ENCODE results near the gene STK17A.

Gene STK17A

DNA sequence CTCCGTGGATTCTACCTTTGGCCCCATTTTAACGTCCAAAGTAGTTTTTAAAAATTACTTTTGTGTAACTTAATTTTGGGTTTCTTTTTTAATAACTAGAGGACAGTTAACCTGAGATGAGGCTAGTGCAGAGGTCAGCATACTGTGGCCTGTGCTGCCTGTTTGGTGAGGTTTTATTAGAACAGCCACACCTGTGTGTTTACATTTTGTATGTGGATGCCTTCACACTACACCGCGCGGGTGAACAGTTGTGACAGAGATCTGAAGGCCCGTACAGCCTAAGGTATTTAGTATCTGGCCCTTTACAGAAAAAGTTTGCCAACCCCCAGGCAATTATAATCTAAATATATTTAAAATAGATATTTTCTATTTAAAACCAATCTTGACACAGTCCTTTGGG, 46.9 kb downstream of the STK17A start:
- no peaks in the 10 kb centered on the region; the same call in 1 of the 2 replicates for H3F3A ChIP-seq (ENCODE audit: low read depth)
- peaks cover 79% of the 10 kb centered on the region for H3K36me3 ChIP-seq (ENCODE audit: insufficient read depth, low read length)
- H3K4me3 ChIP-seq (ENCODE audit: low read length, poor library complexity, severe bottlenecking) = no peak overlapping the region
- TF ChIP-seq, protein P1, sequence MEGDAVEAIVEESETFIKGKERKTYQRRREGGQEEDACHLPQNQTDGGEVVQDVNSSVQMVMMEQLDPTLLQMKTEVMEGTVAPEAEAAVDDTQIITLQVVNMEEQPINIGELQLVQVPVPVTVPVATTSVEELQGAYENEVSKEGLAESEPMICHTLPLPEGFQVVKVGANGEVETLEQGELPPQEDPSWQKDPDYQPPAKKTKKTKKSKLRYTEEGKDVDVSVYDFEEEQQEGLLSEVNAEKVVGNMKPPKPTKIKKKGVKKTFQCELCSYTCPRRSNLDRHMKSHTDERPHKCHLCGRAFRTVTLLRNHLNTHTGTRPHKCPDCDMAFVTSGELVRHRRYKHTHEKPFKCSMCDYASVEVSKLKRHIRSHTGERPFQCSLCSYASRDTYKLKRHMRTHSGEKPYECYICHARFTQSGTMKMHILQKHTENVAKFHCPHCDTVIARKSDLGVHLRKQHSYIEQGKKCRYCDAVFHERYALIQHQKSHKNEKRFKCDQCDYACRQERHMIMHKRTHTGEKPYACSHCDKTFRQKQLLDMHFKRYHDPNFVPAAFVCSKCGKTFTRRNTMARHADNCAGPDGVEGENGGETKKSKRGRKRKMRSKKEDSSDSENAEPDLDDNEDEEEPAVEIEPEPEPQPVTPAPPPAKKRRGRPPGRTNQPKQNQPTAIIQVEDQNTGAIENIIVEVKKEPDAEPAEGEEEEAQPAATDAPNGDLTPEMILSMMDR (conservative IDR thresholded peaks at IDR 0.05; ENCODE audit: low read length) = no peak
- TF ChIP-seq EZH2phosphoT487 (IDR thresholded peaks at IDR 0.05; ENCODE audit: borderline replicate concordance) = no peak
- H3K4me1 ChIP-seq (ENCODE audit: insufficient read depth, low read length, poor library complexity, severe bottlenecking) = peaks cover 9% of the 10 kb centered on the region
- peaks cover 12% of the 10 kb centered on the region; the same call in 1 of the 2 replicates for H3K79me2 ChIP-seq (ENCODE audit: insufficient read depth, low read length)
- H2AFZ ChIP-seq (ENCODE audit: low read length) = no peak overlapping the region
- H3K27me3 ChIP-seq (ENCODE audit: insufficient read depth, low read length, poor library complexity, severe bottlenecking) = no peaks in the 10 kb centered on the region
- H4K20me1 ChIP-seq (ENCODE audit: insufficient read depth, low read length, poor library complexity, severe bottlenecking) = peaks cover 11% of the 10 kb centered on the region
- H3K9me3 ChIP-seq (ENCODE audit: insufficient read depth, low read depth, low read length) = no peaks in the 10 kb centered on the region
- H3K9ac ChIP-seq (ENCODE audit: low read depth, low read length, poor library complexity, severe bottlenecking) = no peak overlapping the region
- H3K9me2 ChIP-seq (replicated peaks; ENCODE audit: low read depth, low read length) = no peaks in the 10 kb centered on the region
- H3K4me2 ChIP-seq (ENCODE audit: low read depth, low read length, poor library complexity, severe bottlenecking) = no peak overlapping the region

DNA sequence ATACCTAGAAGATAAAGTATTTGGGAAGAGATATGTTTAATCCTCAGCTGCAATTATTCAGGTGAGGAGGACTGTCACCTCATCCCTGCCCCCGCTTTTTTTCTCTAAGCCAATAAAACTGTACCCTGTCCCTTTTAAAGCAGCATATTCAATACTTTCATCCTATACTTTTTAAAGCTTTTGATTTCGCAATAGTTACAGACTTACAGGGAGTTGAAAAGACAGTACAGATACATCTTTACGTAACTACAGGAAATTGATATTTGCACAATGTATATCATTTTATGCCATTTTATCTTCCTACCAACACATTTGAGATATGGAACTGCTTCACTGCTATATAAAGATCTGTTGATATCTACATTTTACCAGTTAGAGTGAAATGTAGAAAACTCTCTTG, 47.6 kb downstream of the STK17A start:
- Histone ChIP-seq H3K4me3 (ENCODE audit: low read length, poor library complexity, severe bottlenecking) (no peak overlapping the region), H3K9ac (ENCODE audit: low read depth, low read length, poor library complexity, severe bottlenecking) (no peak overlapping the region), H3K4me1 (ENCODE audit: insufficient read depth, low read length, poor library complexity, severe bottlenecking) (peaks cover 3% of the 10 kb centered on the region), H3K27me3 (ENCODE audit: insufficient read depth, low read length, poor library complexity, severe bottlenecking) (no peaks in the 10 kb centered on the region), H3K9me2 (replicated peaks; ENCODE audit: low read depth, low read length) (no peaks in the 10 kb centered on the region), H3K79me2 (ENCODE audit: insufficient read depth, low read length) (peaks cover 10% of the 10 kb centered on the region; the same call in 1 of the 2 replicates), H3K36me3 (ENCODE audit: insufficient read depth, low read length) (peaks cover 77% of the 10 kb centered on the region; the same call in 1 of the 2 replicates), H3K4me2 (ENCODE audit: low read depth, low read length, poor library complexity, severe bottlenecking) (no peak overlapping the region), H3K9me3 (ENCODE audit: insufficient read depth, low read depth, low read length) (no peaks in the 10 kb centered on the region), H2AFZ (ENCODE audit: low read length) (no peak overlapping the region), H4K20me1 (ENCODE audit: insufficient read depth, low read length, poor library complexity, severe bottlenecking) (peaks cover 6% of the 10 kb centered on the region), H3F3A (ENCODE audit: low read depth) (no peaks in the 10 kb centered on the region)
- TF ChIP-seq EZH2phosphoT487 (IDR thresholded peaks at IDR 0.05; ENCODE audit: borderline replicate concordance) = no peak
- TF ChIP-seq, protein P1 (conservative IDR thresholded peaks at IDR 0.05; ENCODE audit: low read length) = no peak

DNA sequence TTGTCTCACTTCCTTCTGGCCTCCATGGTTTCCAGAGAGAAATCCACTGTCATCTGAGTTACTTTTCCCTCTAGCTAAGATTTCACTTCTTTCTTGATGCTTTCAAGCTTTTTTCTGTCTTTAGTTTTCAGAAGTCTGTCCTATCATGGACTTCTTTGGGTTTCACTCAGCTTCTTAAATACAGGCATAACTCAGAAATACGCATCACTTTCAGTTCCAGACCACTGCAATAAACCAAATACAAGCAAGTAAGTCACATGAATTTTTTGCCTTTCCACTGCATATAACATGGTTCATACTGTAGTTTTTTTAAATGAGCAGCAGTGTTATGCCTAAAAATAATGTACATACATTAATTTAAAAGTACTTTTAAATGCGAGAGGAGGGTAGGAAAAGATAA, 48.7 kb downstream of the STK17A start:
- Histone ChIP-seq H4K20me1 (ENCODE audit: insufficient read depth, low read length, poor library complexity, severe bottlenecking) (no peaks in the 10 kb centered on the region), H3K27me3 (ENCODE audit: insufficient read depth, low read length, poor library complexity, severe bottlenecking) (no peaks in the 10 kb centered on the region), H3K9ac (ENCODE audit: low read depth, low read length, poor library complexity, severe bottlenecking) (no peak overlapping the region), H3F3A (ENCODE audit: low read depth) (no peaks in the 10 kb centered on the region), H3K79me2 (ENCODE audit: insufficient read depth, low read length) (peaks cover 4% of the 10 kb centered on the region; the same call in 1 of the 2 replicates), H3K4me1 (ENCODE audit: insufficient read depth, low read length, poor library complexity, severe bottlenecking) (no peaks in the 10 kb centered on the region), H3K4me3 (ENCODE audit: low read length, poor library complexity, severe bottlenecking) (no peak overlapping the region), H3K4me2 (ENCODE audit: low read depth, low read length, poor library complexity, severe bottlenecking) (no peak overlapping the region), H2AFZ (ENCODE audit: low read length) (no peak overlapping the region), H3K9me2 (replicated peaks; ENCODE audit: low read depth, low read length) (no peaks in the 10 kb centered on the region), H3K36me3 (ENCODE audit: insufficient read depth, low read length) (peaks cover 78% of the 10 kb centered on the region; the same call in 1 of the 2 replicates), H3K9me3 (ENCODE audit: insufficient read depth, low read depth, low read length) (no peaks in the 10 kb centered on the region)
- TF ChIP-seq, protein P1 (conservative IDR thresholded peaks at IDR 0.05; ENCODE audit: low read length) = no peak
- TF ChIP-seq EZH2phosphoT487 (IDR thresholded peaks at IDR 0.05; ENCODE audit: borderline replicate concordance) = no peak
